ENCODE data around the gene SPDYE1.
"Not testable (repeated sequence)": the region's sequence is repeated elsewhere in the genome, so short reads cannot be mapped to it uniquely, and the experiment has no call there.

The SPDYE1 gene, protein sequence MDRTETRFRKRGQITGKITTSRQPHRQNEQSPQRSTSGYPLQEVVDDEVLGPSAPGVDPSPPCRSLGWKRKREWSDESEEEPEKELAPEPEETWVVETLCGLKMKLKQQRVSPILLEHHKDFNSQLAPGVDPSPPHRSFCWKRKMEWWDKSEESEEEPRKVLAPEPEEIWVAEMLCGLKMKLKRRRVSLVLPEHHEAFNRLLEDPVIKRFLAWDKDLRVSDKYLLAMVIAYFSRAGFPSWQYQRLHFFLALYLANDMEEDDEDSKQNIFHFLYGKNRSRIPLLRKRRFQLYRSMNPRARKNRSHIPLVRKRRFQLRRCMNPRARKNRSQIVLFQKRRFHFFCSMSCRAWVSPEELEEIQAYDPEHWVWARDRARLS

DNA sequence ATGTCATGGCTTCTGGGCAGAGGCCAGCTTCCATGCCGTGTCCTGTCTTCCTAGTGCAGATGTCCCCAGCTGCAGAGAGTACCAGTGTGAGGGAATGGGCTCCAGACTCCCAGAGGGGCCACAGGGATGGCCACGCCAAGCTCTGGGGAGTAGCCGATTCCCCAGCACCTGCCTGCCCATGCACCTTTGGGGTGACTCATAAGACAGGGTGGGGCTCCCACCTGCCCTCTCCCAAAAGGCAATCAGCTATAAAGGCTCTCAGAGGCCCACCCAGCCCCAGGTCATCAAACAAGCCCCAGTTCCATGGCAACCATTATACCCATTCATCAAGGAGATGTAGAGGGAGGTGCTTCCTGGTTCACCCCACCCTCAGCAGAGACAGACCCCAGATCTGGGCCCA lies at the start of gene SPDYE1:
Gene SPDYE1, plus strand, starts transcription at position 366 of the 400 bp plus-strand sequence. CDS start 2,053 bp downstream, outside the sequence.
- not testable (repeated sequence) for FAIRE-seq

DNA sequence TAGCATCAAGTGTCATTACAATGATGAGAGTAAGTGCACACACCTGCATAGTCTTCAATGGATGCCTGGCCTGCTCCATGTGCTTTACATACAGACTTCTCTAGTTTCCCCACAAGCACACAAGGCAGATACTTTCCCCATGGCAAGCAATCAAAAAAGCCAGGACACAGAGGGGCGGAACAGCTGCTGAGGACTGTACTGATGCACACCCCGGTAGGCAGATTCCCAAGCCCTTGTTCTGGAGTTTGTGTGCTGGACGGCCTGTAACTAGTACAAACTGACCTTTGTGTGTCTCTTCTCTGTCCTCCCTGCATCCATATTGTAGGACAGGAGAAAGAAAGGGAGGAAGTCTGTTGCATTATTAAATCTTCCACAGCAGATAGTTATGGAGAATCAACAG lies 45.7 kb upstream of the SPDYE1 start:
- FAIRE-seq: no peak

DNA sequence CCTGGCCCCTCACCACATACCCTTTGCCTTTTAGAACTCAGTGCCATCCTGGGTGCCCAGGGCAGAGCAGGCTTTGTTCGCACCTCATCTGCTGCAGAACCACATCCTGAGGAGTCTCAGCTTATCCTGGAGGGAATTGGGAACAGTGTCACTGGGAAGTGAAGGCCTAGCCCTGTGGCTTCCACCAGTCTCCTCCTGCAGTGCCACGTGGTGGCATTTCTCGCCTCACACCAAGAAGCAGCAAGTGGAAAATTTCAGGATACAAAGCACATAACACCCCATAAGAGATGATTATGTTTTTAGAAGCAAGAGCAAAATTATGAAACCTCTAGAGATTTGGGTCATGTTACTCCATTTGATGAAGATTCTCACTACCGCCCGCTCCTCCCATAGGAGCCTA lies 44.6 kb upstream of the SPDYE1 start:
- no peak for FAIRE-seq

DNA sequence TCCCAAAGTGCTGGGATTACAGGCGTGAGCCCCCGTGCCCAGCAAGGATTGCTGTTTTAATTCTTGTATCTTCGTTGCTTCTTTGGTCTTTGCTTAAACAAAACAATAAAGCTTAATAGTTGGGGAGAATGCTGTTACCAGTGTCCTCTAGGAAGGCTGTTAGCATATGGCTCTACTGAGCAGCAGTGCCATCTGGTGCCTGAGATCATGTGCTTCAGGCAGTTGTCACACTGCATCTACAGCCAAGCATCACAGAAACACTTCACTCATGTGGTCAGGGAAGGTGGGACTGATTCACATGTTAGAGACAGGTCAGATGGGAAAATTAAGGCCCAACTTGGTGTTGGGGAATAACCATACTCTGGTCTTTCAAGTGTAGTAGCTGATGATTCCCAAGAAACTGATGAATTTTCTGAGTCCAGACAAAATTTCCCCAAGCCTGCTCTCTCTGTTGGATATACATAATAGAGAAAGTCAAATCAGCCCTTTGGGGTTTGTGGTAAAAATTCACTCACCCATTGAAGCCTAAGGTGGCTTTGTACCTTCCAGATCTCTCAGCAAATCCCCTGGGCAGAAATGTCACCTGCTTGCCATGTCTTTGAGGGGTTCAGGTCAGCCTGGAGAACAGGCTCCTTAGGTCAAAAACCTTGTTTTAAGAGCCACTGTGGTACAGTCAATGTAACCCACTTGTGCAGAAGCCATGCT lies 43.0 kb upstream of the SPDYE1 start:
- FAIRE-seq: no peak

DNA sequence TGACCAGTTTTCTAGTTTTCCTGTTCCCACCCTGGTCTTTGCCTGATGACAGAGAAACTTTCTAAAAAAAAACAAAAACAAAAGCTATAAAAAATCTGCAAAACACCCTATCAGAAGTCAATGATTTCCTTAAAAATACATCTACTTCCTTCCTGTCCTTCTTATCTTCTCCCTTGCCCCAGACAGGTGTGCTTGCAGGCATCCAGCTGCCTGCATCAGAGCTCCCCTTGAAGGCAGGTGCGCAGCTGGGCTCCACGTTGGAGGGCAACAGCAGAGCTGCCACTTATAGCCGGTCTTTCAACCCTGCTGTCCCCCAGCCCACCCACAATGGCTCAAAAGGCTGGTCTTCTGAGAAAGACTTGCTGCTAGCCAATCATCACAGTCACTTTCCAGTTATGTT lies 41.7 kb upstream of the SPDYE1 start:
- no peak for FAIRE-seq

DNA sequence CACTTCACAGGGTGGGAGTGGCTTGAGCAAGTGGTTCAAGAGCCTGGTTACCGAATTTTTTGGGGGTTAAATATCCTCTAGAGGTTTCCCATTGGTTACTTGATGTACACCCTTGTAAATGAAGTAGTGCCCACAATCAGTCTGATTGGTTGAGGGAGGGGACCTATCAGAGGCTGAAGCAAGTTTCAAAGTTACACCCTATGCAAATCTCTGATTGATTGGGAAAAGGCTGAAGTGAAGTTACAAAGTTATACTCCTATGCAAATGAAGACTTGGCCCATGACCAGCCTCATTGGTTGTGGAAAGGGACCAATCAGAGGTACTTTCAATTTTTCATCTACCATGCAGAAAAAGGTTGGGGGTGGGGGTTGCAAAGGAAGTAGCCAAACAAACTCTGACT lies 36.8 kb upstream of the SPDYE1 start:
- FAIRE-seq: no peak

DNA sequence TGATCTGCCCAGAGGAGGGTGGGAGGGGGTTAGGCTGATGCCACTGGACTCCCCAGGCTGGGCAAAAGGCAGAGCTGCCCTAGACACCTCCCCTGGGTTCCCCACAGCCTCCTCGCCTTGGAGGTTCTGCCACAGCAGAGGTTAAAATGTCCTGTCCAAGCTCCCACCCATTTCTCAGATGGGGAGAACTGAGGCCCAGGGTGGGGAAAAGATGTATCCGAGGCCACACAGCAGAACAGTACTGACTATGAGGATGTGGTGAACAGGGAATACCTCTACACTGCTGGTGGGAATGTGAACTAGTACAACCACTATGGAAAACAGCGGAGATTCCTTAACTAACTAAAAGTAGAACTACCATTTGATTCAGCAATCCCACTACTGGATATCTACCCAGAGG lies 31.3 kb upstream of the SPDYE1 start:
- not testable (repeated sequence) for FAIRE-seq

DNA sequence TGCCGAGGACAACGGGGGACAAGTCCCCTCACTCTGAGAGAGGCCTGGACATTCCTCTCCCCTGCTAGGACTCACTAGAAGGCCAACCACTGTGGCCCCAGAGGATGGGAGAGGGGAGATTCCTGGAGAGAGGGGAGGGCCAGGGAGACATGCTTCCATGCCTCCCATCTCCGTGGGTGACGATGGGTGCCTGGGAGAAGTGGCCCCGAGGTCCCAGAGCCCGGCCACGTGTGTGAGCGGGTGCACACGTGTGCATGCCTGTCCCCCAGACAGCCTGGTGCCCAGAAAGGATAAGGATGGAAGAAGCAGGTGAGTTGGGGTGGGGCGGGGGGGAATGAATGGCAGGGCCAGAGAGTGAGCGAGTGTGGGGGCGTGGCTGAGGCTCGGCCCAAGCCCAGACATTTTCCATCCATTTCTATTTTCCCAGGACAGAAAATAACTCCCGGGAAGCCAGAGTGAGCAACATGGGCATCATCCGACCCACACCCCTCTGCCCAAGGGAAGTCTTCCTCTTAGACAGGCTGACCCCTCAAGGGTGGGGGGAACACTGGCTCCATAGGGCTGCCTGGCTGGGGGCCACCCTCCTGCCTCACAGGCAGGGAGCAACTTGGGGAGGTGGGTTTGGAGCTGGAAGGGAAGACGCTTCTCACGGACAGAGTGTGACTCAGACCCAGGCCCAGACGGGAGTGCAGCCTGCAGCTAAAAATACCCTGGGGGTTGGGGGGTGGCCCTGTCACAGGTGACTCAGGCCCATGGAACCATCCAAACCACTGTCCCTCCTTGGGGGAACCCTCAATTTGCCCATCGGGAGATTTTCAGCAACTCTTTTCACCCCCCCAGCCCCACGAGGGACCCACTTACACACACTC lies 29.3 kb upstream of the SPDYE1 start:
- not testable (repeated sequence) for FAIRE-seq

DNA sequence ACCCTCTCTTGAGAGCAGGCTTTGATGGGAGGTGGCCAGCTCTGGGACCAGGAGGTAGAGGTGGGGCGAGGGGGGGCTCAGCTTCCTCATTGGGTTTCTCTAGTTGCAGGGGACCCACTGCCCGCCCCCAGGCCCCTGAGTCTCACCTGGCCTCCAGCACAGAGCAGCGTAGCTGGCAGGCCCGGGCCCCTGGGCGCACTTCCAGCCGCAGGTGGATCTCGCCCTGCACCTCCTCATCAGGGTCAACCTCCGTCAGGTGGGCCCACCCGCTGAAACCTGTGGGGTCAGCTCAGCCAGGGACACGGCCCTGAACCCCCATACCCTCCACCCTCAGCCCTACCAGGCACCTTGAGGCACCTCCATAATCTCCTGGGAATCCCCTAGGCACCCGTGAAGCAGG lies 28.1 kb upstream of the SPDYE1 start:
- not testable (repeated sequence) for FAIRE-seq

DNA sequence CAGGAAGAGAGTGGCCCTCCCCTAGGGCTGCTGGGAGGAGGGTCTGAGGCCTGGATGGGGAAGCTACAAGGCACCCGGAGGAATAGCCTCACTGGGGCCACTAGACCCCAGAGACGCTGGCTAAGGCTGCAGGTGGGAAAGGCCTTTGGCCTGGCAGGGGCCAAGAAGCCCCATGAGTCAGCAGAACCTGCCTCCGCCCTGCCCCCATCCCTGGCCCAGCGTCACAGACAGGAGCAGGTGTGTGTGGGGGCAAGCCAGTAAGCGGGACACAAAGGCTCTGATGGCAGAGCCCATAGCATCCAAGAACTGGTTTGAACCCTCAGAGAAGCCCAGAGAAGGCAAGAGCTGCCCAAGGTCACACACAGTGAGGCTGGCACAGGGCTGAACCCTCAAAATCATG lies 27.0 kb upstream of the SPDYE1 start:
- not testable (repeated sequence) for FAIRE-seq

DNA sequence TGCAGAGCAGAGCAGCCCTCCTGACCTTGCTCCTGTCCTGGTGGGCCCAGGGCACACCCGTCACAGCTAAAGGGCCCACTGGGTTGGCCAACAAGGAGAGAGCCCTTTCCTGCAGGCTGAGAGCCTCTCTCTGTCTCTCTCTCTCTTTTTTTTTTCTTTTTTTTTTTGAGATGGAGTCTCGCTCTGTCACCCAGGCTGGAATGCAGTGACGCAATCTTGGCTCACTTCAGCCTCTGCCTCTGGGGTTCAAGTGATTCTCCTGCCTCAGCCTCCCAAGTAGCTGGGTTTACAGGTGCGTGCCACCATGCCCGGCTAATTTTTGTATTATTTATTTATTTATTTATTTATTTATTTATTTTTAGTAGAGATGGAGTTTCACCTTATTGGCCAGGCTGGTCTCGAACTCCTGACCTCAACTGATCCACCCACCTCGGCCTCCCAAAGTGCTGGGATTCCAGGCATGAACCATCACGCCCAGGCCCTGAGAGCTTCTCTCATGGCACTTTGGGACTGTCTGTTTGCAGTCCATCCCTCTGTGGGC lies 23.6 kb upstream of the SPDYE1 start:
- FAIRE-seq: not testable (repeated sequence)

DNA sequence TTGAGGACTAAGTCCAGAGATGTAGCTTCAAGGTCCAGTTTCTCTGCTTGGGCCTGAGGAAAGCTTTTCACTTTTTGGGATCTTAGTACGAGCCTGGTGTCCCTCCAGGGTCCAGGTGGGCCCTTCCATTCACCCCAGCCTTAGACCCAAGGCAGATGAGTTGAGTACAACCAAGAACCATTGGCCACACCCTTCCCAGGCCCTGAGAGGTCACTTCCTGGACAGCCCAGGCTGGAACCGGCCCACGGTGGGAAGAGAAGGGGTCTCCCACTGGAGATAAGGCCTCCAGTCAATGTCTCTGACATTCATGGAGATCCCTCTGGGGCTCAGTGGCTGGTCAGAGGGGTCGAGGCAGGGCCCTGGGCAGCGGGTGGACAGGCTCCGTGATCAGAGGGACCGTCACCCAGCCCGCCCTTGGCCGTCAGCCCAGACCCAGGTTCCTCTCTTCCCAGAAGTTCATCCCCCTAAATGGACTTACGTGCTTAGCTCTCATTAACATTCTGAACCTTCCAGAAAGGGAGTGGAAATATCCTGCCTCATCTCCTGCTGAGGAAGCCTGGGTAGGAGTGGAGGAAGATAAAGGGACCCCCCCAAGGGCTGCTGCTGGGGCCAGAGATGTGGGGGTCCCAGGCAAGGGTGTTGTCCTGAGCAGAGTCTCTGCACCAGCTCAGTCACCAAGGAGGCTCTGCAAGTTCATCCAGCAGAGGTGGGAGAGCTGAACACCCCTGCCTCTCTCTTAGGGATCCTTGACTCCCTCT lies 22.8 kb upstream of the SPDYE1 start:
- not testable (repeated sequence) for FAIRE-seq

DNA sequence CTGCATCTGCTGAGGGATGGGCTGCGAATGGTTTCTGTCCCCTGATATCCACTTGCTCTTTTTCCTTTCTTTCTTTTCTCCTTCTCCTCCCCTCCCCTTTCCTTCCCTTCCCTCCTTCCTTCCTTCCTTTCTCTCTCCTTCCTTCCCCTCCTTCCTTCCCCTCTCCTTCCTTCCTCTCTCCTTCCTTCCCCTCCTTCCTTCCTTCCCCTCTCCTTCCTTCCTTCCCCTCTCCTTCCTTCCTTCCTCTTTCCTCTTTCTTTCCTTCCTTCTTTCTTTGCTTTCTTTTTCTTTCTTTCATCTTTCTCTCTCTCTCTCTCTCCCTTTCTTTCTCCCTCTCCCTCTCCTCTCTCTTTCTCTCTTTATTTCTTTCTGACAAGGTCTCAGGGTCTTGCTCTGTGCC lies 20.2 kb upstream of the SPDYE1 start:
- no peak for FAIRE-seq

DNA sequence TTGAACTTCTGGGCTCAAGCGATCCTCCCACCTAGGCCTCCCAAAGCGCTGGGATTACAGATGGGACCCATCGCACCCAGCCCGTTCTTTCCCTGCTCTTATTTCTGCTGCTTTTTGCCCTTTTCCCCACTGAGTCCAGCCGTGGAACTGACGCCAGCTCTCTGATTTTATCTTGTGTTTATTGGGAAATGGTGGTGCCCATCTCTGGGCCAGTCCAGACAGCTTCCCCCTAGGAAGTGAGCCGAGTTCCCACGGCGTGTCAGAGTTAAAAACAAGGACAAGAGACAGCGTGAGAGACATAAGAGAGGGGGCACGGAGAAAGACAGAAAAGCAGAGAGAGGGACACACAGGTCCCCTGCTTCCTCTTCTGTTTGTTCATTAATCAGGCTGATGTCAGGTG lies 19.6 kb upstream of the SPDYE1 start:
- FAIRE-seq: not testable (repeated sequence)

DNA sequence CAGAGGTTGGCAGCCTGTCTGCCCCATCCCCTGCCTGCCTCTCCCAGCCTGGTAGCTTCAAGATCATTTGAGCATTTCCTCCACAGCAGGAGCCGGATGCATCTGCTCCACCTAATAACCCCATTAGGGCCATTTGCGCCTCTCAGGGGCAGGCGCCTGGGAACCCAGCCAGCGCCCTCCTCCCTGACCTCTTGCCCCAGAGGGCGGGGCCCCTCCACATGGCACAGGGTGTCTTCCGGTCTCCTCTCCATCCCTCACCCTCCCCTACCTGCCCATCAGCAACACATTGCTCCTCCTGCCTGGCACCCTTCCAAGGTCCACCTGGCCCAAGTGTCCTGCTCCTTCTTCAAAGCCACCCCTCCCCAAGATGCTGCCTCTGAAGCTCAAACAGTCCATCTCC lies 14.8 kb upstream of the SPDYE1 start:
- not testable (repeated sequence) for FAIRE-seq

DNA sequence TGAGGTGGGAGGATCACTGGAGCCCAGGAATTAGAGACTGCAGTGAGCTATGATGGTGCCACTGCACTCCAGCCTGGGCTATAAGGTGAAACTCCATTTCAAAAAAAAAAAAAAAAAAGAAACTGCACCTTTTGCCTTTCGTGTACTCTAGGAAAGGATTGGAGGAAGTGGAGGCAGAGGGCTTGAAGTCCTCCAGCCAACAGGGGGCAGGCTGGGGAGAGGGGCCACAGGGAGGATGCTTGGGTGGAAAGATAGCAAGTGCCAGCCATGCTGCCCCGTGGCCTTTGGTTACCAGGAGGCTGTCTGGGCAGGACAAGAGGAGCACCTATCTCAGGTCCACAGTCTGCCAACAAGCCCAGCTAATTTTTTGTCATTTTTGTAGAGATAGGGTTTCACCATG lies 14.0 kb upstream of the SPDYE1 start:
- FAIRE-seq: not testable (repeated sequence)

DNA sequence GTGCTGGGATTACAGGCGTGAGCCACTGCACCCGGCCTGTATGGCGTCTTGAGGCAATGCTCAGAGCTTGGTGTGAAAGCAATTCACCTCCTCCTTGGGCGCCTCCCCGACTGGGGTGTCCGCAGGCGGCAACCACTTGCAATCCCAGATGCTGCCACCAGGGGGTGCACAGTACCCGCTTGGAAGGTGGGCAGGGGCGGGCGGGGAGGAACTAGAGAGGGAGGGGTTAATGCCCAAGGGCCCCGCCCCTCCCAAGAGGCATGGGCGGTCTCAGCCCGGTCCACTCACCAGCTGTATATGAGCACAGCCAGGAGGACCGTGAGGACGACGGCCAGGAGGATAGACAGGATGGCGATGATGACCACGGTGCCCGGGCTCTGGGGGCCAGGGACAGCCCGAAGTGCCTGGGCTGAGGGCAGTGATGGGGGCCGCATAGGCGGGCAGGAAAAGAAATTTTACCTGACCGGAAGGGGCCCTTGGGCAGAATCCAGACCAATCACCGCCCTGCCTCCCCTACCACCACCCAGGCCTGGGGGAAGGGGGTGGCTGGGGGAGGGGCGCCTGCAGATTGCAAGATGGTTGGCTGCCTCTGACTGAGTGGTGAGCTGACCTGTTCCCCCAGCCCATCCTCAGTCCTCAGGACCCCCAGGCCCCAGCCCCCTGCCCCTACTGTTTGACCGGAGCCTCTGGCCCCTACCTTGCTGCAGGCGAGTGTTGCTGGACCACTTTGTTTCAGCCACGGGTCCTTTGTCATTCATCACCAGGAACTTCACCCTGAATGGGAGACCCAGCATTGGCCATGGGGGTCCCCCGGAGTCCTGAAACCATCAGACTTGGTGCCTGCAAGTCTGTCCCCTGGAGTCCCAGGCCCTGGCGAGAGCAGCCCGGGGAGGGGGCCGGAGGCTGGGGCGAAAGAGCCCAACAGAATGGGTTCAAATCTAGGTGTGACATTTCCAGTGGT lies 11.5 kb upstream of the SPDYE1 start:
- FAIRE-seq: not testable (repeated sequence)

DNA sequence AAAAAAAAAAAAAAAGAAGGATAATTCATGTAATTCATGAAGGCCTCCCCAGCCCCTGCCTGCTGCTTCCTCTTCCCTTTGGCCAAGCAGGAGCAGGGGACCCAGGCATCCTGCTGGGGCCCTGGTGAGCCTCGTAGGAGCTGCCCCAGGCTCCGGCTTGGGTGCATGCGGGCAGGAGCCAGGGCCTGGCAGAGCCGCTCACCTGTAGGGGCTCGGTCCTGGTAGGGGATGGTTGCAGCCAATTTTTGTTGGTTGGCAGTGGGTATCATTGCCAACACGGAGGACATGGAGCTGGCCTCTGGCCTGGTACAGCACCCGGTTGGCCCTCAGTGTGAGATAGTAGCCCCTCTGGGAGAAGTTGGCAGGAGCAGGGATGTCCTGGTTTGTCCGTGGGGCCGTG lies 10.2 kb upstream of the SPDYE1 start:
- FAIRE-seq: not testable (repeated sequence)

DNA sequence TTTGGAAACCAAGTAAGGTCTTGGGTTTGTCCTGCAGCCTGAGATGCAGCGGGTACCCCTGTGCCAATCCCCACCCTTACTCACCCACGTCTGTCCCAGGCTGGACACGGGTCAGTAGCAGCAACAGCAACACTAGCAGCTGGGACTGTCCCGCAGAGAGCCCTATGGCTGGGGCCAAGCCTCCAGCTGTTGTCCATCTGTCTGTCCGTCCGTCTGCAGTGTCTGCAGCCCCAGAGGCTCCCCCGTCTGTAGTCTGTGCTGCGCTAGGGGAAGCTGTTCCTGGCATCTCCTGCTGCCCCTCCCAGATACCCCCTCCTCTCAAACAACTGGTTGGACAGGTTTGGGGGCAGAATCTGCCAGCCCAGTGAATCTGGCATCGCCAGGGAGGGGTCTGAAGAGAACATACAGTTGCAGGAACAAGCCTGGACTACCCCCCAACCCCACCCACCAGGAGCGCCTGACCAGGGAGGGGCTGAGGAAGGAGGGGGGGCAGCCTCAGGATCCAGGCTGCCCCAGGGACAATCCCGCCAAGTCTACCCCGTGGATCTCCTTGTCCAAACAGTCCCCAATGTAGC lies 7.6 kb upstream of the SPDYE1 start:
- not testable (repeated sequence) for FAIRE-seq

DNA sequence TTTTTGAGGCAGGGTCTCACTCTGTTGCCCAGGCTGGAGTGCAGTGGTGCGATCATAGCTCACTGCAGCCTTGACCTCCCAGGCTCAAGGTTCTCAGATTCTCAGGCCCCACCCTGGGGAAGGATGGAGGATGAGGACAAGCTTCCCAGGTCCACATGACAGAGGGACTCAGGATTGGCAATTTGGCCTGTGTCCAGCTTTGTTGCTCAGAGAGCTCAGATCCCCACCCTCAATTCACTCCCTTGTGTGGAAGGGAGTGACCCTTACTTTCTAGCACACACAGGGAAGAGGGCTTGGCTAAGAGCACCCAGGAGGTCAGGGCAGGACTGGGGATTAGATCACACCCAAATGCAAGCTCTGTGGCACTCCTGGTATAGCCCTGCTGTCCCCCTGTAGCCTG lies 6.9 kb upstream of the SPDYE1 start:
- not testable (repeated sequence) for FAIRE-seq
